ENCODE results near the gene IKZF5.

IKZF5 gene

GRCh38 chr10:123001370-123001769, 7.2 kb downstream of the IKZF5 start:
- TF ChIP-seq CTCF (IDR thresholded peaks at IDR 0.05): no peak
- no peak for DNase-seq (ENCODE audit: low spot score)
- no peak overlapping the region for H3K27ac ChIP-seq
- no peak overlapping the region for H3K4me3 ChIP-seq

GRCh38 chr10:123000155-123000554, 8.4 kb downstream of the IKZF5 start:
- Histone ChIP-seq H3K27ac (no peak overlapping the region), H3K4me3 (no peak overlapping the region)
- TF ChIP-seq CTCF (IDR thresholded peaks at IDR 0.05): no peak
- DNase-seq (ENCODE audit: low spot score): no peak

- TF ChIP-seq CTCF (IDR thresholded peaks at IDR 0.05): no peak
- no peak for DNase-seq (ENCODE audit: low spot score)
- H3K27ac ChIP-seq: no peak overlapping the region
- H3K4me3 ChIP-seq: no peak overlapping the region
These were observed 9.2 kb downstream of the IKZF5 start for GRCh38 chr10:122999347-122999746.

- TF ChIP-seq CTCF (IDR thresholded peaks at IDR 0.05): no peak
- no peak overlapping the region for H3K27ac ChIP-seq
- no peak overlapping the region for H3K4me3 ChIP-seq
- DNase-seq (ENCODE audit: low spot score): no peak
These were observed 9.7 kb downstream of the IKZF5 start for GRCh38 chr10:122998934-122999333.

- no peak for DNase-seq (ENCODE audit: low spot score)
- Histone ChIP-seq H3K4me3 (no peak overlapping the region), H3K27ac (no peak overlapping the region)
- no peak for TF ChIP-seq CTCF (IDR thresholded peaks at IDR 0.05)
These were observed 10.2 kb downstream of the IKZF5 start for GRCh38 chr10:122998360-122998917.

- no peak overlapping the region for H3K27ac ChIP-seq
- no peak for DNase-seq (ENCODE audit: low spot score)
- no peak overlapping the region for H3K4me3 ChIP-seq
- TF ChIP-seq CTCF (IDR thresholded peaks at IDR 0.05): no peak
These were observed 10.7 kb downstream of the IKZF5 start for GRCh38 chr10:122997864-122998263.

- TF ChIP-seq CTCF (IDR thresholded peaks at IDR 0.05): no peak
- H3K4me3 ChIP-seq: no peak overlapping the region
- H3K27ac ChIP-seq: no peak overlapping the region
- DNase-seq (ENCODE audit: low spot score): no peak
These were observed 12.7 kb downstream of the IKZF5 start for GRCh38 chr10:122995936-122996335.
